Neuron (in vitro differentiated cells): ENCODE measurements around the gene PDAP1.
"Not testable (repeated sequence)": the region's sequence is repeated elsewhere in the genome, so short reads cannot be mapped to it uniquely, and the experiment has no call there.

Experiments used
- H2AFZ ChIP-seq: one replicate; pipeline ENCODE4 v1.6.1; 2013; ENCODE audit warnings: low read depth, mild to moderate bottlenecking, inconsistent platforms, low read length, moderate library complexity
- H3K27me3 ChIP-seq: one replicate; pipeline ENCODE4 v1.6.1; 2013; ENCODE audit warnings: low read length; ENCODE audit not compliant: insufficient read depth
- H3K36me3 ChIP-seq: one replicate; pipeline ENCODE4 v1.6.1; 2013; ENCODE audit warnings: low read length; ENCODE audit not compliant: insufficient read depth
- H3K4me1 ChIP-seq: one replicate; pipeline ENCODE4 v1.6.1; 2013; ENCODE audit warnings: low read length; ENCODE audit not compliant: insufficient read depth
- H3K4me3 ChIP-seq: 2 replicates; pipeline ENCODE4 v1.5.1; 2013; ENCODE audit warnings: mild to moderate bottlenecking, low read length, moderate library complexity
- H3K9me3 ChIP-seq: one replicate; pipeline ENCODE4 v1.6.1; 2013; ENCODE audit warnings: low read length

The PDAP1 gene

DNA sequence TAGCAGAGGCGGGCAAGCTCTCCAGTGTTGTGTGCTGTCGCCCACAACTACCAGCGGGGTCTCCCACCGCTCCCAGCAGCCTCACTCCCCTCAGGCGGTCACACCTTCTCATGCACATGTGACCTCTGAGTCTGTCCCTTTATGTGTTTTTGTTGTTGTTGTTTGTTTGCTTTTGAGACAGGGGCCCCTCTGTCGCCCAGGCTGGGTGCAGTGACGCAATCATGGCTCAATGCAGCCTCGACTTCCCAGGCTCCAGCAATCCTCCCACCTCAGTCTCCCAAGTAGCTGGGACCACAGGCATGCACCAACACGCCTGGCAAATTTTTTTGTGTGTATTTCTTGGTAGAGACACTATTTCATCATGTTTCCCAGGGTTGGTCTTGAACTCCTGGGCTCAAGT is 31.8 kb upstream of the PDAP1 start:
- H3K36me3 ChIP-seq = peaks cover 36% of the 10 kb centered on the region
- H3K4me1 ChIP-seq = peaks cover 16% of the 10 kb centered on the region
- peak overlapping the region; percentile 99 for H3K4me3 ChIP-seq
- no peak overlapping the region for H2AFZ ChIP-seq
- no peaks in the 10 kb centered on the region for H3K27me3 ChIP-seq
- H3K9me3 ChIP-seq = no peaks in the 10 kb centered on the region

DNA sequence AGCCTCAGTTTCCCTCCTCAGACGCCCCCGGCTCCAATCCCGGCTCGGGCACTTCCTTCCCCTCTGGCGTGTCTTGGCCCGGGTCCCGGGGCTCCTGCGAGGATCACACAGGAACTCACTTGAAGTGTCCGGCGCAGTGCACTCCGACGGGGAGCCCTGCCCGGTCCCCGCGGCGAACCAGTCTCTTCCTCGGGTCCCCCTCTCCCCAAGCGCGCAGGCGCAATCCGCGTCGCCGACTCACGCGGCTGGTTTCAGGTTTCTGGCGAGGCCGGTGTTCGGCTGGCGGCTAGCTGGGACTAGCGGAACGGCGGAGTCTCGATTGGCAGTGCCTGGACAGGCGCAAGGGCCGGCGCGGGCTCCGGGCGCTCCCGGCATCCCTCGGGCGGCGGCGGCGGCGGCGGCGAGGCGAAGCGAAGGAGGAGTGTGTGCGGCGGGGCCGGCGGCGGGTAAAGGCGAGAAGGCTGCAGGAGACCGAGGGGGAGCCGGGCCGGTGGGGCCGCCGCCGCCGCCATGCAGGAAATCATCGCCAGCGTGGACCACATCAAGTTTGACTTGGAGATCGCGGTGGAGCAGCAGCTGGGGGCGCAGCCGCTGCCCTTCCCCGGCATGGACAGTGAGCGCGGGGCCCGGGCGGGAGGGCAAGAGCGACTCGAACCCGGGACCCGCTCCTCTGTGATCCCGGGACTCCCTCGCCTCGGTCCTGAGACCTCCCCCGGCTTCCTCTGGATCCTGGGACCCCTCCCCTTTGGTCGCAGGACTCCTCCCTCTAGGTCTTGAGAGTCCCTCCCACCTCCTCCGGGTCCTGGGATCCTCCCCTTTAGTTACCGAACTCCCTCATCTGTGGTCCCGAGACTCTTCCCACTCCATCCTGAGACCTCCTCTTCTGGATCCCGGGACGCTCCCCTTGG is 30.4 kb upstream of the PDAP1 start, which contains the start of the genes CPSF4 and PTCD1:
CPSF4 (plus strand) TSS at position 371 of the 908 bp plus-strand sequence; CDS start at position 511, 140 bp downstream.
PTCD1 (minus strand) TSS at position 226 of the 908 bp plus-strand sequence. CDS start 3,556 bp downstream, outside the sequence.
- Histone ChIP-seq H3K36me3 (peaks cover 34% of the 10 kb centered on the region), H3K27me3 (no peaks in the 10 kb centered on the region), H2AFZ (peak within 1 kb of the TSS; percentile 100), H3K4me3 (peak within 1 kb of the TSS; percentile 99), H3K9me3 (no peaks in the 10 kb centered on the region), H3K4me1 (peaks cover 16% of the 10 kb centered on the region)

DNA sequence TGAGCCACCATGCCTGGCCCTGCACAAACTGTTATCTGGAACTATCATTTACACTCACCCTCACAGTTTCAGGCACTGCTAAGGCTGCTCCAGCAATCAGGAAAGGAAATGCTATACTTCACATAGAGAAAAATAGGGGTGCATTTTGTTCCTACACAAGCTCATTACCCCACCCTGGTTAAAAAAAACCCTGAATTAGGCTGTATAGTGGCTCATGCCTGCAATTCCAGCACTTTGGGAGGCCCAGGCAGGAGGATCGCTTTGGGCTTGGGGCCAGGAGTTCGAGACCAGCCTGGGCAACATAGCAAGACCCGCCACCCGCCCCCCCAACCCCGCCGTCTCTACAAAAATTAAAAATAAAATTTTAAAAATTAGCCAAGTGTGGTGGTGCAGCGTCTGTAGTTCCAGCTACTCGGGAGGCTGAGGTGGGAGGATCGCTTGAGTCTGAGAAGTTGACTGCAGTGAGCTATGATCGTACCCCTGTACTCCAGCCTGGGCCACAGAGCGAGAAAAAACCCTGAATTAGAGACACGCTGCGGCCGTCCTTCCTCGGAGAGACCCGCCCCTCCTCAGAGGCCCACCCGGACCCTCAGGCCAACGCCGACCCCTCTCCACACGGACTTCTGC is 29.7 kb upstream of the PDAP1 start:
- Histone ChIP-seq H3K27me3 (no peaks in the 10 kb centered on the region), H3K4me3 (peak overlapping the region; percentile 99), H3K36me3 (peaks cover 33% of the 10 kb centered on the region), H3K4me1 (peaks cover 16% of the 10 kb centered on the region), H2AFZ (peak overlapping the region; percentile 100), H3K9me3 (no peaks in the 10 kb centered on the region)

DNA sequence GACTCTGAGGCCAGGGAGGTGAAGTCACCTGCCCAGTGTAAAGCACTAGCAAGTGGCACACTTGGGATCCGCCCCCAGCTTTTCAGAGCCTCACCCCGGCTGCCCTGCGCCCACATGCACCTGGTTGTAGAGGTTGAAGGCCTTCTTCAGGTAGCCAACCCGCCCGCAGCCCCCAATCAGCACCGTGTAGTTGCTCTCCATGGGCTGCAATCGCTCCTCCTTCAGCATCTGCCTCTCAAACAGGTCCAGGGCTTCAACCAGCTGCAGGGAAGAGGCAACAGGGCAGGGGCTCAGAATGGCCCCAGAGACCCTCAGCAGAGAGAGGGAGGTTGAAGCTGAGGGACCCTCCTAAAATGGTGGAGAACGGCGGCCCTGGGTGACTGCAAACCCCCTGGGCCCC is 24.8 kb upstream of the PDAP1 start:
- H3K4me3 ChIP-seq = no peak overlapping the region
- H3K27me3 ChIP-seq = no peaks in the 10 kb centered on the region
- H3K36me3 ChIP-seq = peaks cover 58% of the 10 kb centered on the region
- no peak overlapping the region for H2AFZ ChIP-seq
- H3K9me3 ChIP-seq = no peaks in the 10 kb centered on the region
- peaks cover 6% of the 10 kb centered on the region for H3K4me1 ChIP-seq

DNA sequence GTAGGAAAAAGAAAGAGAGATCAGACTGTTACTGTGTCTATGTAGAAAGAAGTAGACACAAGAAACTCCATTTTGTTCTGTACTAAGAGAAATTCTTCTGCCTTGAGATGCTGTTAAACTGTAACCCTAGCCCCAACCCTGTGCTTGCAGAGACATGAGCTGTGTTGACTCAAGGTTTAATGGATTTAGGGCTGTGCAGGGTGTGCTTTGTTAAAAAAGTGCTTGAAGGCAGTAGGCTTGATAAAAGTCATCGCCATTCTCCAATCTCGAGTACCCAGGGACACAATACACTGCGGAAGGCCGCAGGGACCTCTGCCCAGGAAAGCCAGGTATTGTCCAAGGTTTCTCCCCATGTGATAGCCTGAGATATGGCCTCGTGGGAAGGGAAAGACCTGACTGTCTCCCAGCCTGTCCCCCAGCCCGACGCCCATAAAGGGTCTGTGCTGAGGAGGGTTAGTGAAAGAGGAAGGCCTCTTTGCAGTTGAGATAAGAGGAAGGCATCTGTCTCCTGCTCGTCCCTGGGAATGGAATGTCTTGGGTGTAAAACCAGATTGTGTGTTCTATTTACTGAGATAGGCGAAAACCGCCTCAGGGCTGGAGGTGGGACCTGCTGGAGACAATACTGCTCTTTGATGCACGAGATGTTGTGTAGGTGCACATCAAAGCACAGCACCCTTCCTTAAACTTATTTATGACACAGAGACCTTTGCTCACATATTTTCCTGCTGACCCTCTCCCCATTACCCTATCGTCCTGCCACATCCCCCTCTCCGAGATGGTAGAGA is 23.6 kb upstream of the PDAP1 start:
- peaks cover 58% of the 10 kb centered on the region for H3K36me3 ChIP-seq
- not testable (repeated sequence) for H3K4me1 ChIP-seq, H2AFZ ChIP-seq, H3K27me3 ChIP-seq, H3K9me3 ChIP-seq, H3K4me3 ChIP-seq

DNA sequence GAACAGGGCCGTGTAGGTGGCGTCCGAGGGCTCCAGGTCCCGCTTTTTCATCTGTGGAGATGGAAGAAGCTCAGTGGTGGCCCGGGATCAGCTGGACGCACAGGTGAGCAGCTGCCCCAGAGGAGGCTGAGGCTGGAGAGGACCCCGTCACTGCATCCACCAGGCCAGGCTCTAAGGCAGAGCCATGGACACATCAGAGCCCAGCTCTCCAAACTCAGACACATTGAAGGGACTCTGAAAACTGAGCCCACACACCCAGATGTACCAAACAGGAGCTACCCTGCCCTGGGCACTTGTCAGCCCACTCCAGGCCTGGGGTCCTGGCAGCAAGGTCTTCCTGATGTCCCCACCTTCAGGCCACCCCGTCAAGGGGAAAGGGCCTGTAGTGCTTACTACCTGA is 21.4 kb upstream of the PDAP1 start:
- no peaks in the 10 kb centered on the region for H3K9me3 ChIP-seq
- H3K36me3 ChIP-seq = peaks cover 63% of the 10 kb centered on the region
- no peaks in the 10 kb centered on the region for H3K4me1 ChIP-seq
- no peak overlapping the region for H3K4me3 ChIP-seq
- no peaks in the 10 kb centered on the region for H3K27me3 ChIP-seq
- H2AFZ ChIP-seq = no peak overlapping the region

DNA sequence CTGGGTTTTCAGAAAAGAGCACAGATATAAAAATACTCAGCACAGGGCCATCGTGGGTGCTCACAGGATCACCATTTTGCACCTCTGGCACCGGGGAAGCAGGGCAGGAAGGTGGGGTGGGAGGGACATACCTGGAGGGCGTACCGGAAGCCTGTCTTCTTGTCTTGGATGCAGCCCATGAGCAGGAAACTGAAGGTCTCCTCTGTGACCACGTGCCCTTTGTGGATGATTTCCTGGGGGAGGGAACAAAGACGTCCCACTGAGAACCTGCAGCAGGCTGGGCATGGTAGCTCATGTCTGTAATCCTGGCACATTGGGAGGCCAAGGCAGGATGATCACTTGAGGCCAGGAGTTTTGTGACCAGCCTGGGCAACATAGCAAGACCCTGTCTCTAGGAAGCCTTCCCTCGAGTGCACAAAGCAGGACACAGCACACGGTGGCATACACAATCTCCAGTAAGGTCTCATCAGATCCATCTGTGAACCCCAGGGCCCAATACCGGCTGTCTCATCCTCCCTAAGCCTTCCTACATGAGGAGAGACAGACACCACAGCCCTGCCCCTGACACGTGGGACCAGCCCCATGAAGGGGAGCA is 20.7 kb upstream of the PDAP1 start:
- Histone ChIP-seq H3K4me1 (no peaks in the 10 kb centered on the region), H2AFZ (no peak overlapping the region), H3K27me3 (no peaks in the 10 kb centered on the region), H3K36me3 (peaks cover 67% of the 10 kb centered on the region), H3K9me3 (no peaks in the 10 kb centered on the region), H3K4me3 (no peak overlapping the region)

DNA sequence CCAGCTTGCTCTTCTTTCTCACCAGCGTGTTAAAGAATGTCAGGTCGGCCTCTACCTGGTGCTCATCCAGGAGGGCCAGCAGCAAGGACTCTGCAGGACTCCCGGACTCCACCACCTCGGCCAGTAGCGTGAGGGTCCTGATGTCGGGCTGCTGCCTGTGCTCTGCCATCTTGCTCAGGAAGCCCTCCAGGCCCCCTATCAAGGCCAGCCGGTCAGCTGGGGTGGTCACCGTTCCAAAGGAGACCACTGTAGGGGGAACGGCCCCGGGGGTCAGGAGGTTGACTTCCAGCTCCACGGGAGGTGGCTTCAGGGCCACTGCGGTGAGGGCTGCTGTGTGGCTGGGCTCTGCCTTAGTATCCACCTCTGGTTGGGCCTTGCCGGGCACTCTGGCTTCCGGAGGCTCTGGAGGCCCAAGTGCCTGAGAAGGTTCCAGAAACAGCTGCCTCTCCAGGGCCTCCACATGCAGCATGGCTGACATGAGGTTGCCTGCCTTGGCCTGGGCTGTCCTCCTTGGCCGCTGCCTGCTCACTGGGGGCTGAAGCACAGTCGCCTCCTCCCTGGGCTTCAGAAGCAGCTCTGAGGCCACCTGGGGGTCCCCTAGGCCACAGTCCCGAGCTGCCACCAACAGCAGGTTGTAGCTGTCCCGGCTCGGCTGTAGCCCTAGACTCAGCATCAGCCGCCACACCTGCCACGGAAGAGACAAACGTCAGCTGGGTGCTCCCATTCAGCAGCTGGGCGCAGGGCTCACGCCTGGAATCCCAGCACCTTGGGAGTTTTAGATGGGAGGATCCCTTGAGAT is 16.7 kb upstream of the PDAP1 start:
- Histone ChIP-seq H2AFZ (no peak overlapping the region), H3K27me3 (no peaks in the 10 kb centered on the region), H3K9me3 (no peaks in the 10 kb centered on the region), H3K36me3 (peaks cover 68% of the 10 kb centered on the region), H3K4me3 (no peak overlapping the region), H3K4me1 (no peaks in the 10 kb centered on the region)

DNA sequence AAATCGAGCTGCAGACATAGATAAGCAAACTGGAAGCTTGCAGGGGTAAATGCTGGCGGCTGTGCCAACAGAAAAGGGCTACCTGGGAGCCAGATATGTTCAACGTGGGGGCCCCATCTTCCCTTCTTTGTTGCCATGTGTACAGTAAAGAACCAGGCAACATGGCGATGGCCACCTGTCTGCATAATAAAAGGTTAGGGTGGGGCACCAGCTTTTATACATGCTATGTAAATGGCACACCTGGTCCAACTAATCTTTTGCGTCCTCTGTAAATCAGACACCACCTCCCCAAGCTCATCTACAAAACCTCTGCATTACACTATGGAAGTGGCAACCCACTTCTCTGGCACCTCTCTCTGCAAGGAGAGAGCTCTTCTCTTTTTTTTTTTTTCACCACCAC is 14.2 kb upstream of the PDAP1 start:
- Histone ChIP-seq H3K9me3 (no peaks in the 10 kb centered on the region), H3K4me1 (no peaks in the 10 kb centered on the region), H3K27me3 (no peaks in the 10 kb centered on the region), H2AFZ (no peak overlapping the region), H3K36me3 (peaks cover 75% of the 10 kb centered on the region), H3K4me3 (no peak overlapping the region)

DNA sequence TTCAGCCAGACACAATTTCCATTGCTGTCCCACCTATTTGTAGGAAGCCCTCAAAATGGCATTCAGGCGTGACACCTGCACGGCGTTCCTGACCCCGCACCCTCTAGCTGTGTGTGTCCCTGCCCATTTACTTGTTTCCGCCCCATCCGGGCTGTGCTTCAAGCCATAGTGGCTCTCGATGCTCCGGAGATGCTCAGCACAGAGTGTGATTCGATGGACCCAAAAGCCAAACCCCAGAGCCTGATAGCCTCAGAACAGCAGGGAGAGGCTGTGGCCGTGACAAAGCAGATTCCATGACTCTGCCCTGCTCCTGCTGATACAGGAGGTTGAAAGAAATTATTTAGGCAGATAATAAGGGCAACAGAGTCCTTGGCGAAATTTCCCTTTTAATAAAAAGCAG is 13.8 kb upstream of the PDAP1 start:
- Histone ChIP-seq H3K4me3 (no peak overlapping the region), H3K9me3 (no peaks in the 10 kb centered on the region), H3K4me1 (no peaks in the 10 kb centered on the region), H2AFZ (no peak overlapping the region), H3K27me3 (no peaks in the 10 kb centered on the region), H3K36me3 (peaks cover 79% of the 10 kb centered on the region)

DNA sequence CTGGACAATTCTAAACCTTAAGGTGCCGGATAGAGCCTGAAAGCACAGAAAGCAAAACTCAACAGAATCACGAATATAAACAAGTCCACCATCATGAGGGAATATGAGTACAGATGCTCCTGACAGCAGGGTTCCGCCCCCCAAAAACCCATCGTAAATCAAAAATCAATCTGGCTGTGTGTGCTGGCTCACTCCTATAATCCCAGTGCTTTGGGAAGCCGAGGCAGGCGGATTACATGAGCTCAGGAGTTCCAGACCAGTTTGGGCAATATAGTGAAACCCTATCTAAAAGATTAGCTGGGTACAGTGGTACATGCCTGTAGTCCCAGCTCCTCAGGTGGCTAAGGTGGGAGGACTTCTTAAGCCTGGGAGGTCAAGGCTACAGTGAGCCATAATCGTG is 12.6 kb upstream of the PDAP1 start:
- H3K27me3 ChIP-seq = no peaks in the 10 kb centered on the region
- no peak overlapping the region for H2AFZ ChIP-seq
- no peaks in the 10 kb centered on the region for H3K9me3 ChIP-seq
- no peaks in the 10 kb centered on the region for H3K4me1 ChIP-seq
- H3K36me3 ChIP-seq = peaks cover 88% of the 10 kb centered on the region
- H3K4me3 ChIP-seq = no peak overlapping the region

DNA sequence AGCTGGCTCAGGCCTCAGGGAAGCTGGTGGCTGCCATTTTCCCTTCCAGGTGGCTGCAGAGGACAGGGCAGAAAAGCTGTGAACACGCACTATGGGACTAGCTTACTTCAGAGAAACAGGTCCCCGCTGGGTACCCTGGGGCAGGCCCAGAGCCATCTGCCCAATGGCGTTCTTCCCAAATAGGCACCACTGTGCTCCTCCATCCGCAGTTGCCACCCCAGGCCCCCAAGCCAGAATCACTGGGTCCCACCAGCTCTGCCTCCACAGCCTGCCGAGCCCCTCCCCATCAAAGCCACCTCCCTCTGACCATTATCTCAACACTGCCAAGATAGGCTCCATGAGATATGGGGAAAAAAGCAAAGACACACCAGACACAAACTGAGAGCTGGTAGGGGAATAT is 11.8 kb upstream of the PDAP1 start:
- peaks cover under 1% of the 10 kb centered on the region for H3K9me3 ChIP-seq
- no peaks in the 10 kb centered on the region for H3K27me3 ChIP-seq
- H3K36me3 ChIP-seq = peaks cover 84% of the 10 kb centered on the region
- H3K4me3 ChIP-seq = no peak overlapping the region
- H2AFZ ChIP-seq = no peak overlapping the region
- H3K4me1 ChIP-seq = no peaks in the 10 kb centered on the region
